Adrenal gland (tissue), 5 donors: ENCODE results near the gene MS4A6A.

Source experiments
- CTCF ChIP-seq, 6 experiments: fragments of 450-650 bp in 4 of 6; fragments of 200-600 bp in 2 of 6; sonication (generic) in 1 of 6; IDR thresholded peaks; 1 replicate in 5 of 6; 2 replicates in 1 of 6; pipeline versions ENCODE4 v1.5.1 to v1.8.0; 2016 to 2021; ENCODE audit warnings: antibody characterized with exemption in 6 of 6, mild to moderate bottlenecking in 2 of 6, moderate library complexity in 1 of 6
- POLR2A ChIP-seq, 2 donors: fragments of 450-650 bp; IDR thresholded peaks; one replicate each; pipeline ENCODE4 v1.6.1; 2017; ENCODE audit warnings: antibody characterized with exemption in 2 of 2, mild to moderate bottlenecking in 2 of 2, moderate library complexity in 1 of 2
- donor health status: DM: no; HTN: no; CAD: no.

- TF ChIP-seq POLR2A (IDR thresholded peaks at IDR 0.05) (no peak), CTCF (IDR thresholded peaks at IDR 0.05) (no peak)
Measured at GRCh38 chr11:60172011-60172410, 10.9 kb downstream of the MS4A6A start.
